ENCODE data around the gene NAAA.

DNA sequence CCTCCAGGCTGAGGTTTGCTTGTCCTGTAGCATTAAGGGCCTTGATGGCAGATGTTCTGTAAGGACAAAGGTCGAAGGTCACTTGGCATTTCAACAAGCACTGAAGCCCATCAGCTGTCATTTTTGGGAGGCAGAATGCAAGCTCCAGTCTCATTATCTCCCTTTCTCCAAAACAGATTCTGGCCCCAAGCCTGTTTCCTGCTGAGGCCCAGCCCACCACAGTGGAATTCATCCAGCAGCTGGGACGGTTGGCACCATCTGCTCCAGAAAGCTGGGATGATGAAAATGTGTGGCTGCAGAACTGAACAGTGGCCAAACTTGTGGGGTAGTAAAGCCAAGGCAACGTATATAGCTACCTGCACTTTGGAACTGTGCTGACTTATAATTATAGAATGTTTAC lies 20.9 kb downstream of the NAAA start:
- TF ChIP-seq POLR2A (IDR thresholded peaks at IDR 0.05) (no peak), CTCF (IDR thresholded peaks at IDR 0.05) (no peak), POLR2AphosphoS5 (IDR thresholded peaks at IDR 0.05) (no peak), EP300 (IDR thresholded peaks at IDR 0.05) (no peak)

Measured in suprapubic skin (tissue), 4 donors.